GM04503 (cell line): Measurements from ENCODE around the gene ZBTB22.
"Not testable (repeated sequence)": the region's sequence is repeated elsewhere in the genome, so short reads cannot be mapped to it uniquely, and the experiment has no call there.

Experiments used
- DNase-seq: peaks from one replicate; pipeline ENCODE4 v3.0.0-alpha.2; 2012; ENCODE audit warnings: low read depth

Gene ZBTB22

GRCh38 chr6:33317669-33318425 lies at the start of gene ZBTB22:
Gene ZBTB22 (minus strand): TSS chr6:33317744. CDS start chr6:33316916, 828 bp downstream.
- peak; percentile 97 for DNase-seq

GRCh38 chr6:33367009-33367714 lies 49.6 kb upstream of the ZBTB22 start:
- DNase-seq, result no peak

GRCh38 chr6:33365206-33365971 lies 47.8 kb upstream of the ZBTB22 start:
- not testable (repeated sequence) for DNase-seq

- DNase-seq, result not testable (repeated sequence)
Observed at GRCh38 chr6:33364475-33365205, 47.1 kb upstream of the ZBTB22 start.

GRCh38 chr6:33363486-33363885 lies 45.9 kb upstream of the ZBTB22 start:
- DNase-seq, result not testable (repeated sequence)

GRCh38 chr6:33359331-33359730 lies 41.8 kb upstream of the ZBTB22 start:
- no peak for DNase-seq

GRCh38 chr6:33357160-33357871 lies 39.8 kb upstream of the ZBTB22 start:
- DNase-seq, result not testable (repeated sequence)

GRCh38 chr6:33356295-33356694 lies 38.8 kb upstream of the ZBTB22 start:
- no peak for DNase-seq

- DNase-seq, result not testable (repeated sequence)
Observed at GRCh38 chr6:33355860-33356259, 38.3 kb upstream of the ZBTB22 start.

GRCh38 chr6:33347816-33348215 lies 30.3 kb upstream of the ZBTB22 start:
- no peak for DNase-seq

GRCh38 chr6:33346972-33347371 lies 29.4 kb upstream of the ZBTB22 start:
- not testable (repeated sequence) for DNase-seq

- peak; percentile 31 for DNase-seq
Observed at GRCh38 chr6:33344701-33345697, 27.5 kb upstream of the ZBTB22 start.

GRCh38 chr6:33343953-33344611 lies 26.5 kb upstream of the ZBTB22 start:
- no peak for DNase-seq

- not testable (repeated sequence) for DNase-seq
Observed at GRCh38 chr6:33343606-33343952, 26.0 kb upstream of the ZBTB22 start.

GRCh38 chr6:33339193-33339592 lies 21.6 kb upstream of the ZBTB22 start:
- no peak for DNase-seq

- no peak for DNase-seq
Observed at GRCh38 chr6:33336495-33336894, 19.0 kb upstream of the ZBTB22 start.

- DNase-seq, result no peak
Observed at GRCh38 chr6:33335916-33336315, 18.4 kb upstream of the ZBTB22 start.

GRCh38 chr6:33333666-33334065 lies 16.1 kb upstream of the ZBTB22 start:
- DNase-seq, result no peak

GRCh38 chr6:33330736-33331135 lies 13.2 kb upstream of the ZBTB22 start:
- DNase-seq, result no peak

GRCh38 chr6:33329058-33329457 lies 11.5 kb upstream of the ZBTB22 start:
- no peak for DNase-seq
